SH-SY5Y (cell line): Measurements from ENCODE around the gene ATE1.

ENCODE experiments used
- GATA2 ChIP-seq: IDR thresholded peaks from 2 replicates; pipeline ENCODE4 v1.6.1; 2011; ENCODE audit warnings: mild to moderate bottlenecking, low read depth, low read length
- GATA3 ChIP-seq: IDR thresholded peaks from 2 replicates; pipeline ENCODE4 v1.6.1; 2011; ENCODE audit warnings: low read depth, mild to moderate bottlenecking, low read length, moderate library complexity

DNA sequence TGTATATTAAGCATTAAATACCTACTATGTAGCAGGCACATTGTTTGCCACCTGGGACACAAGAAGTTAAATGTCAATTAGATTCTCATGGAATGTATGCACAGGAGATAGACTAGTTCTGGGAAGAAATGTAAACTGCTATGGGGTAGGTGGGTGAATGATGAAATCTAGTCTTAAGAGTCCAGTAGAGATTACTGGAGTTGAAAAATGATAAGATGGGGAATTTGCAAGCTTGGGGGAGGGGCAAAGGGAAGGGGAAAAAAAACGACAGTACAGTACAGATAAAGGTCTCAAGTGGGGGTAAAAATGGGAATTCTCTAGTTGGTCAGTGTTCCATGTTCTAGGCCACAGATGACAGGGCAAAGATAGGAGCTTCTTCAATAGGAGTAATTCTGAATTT is 94.4 kb downstream of the ATE1 start:
- TF ChIP-seq GATA2 (no peak), GATA3 (no peak)
